ENCODE data around the gene MYO5A. TPM values are rescaled to one million over a fixed set of nuclear protein-coding genes. Genes with fewer than 3 reads are reported as not detected.

The MYO5A gene
- total RNA-seq, 1 experiment from 2014 or later, result 29.2 TPM

DNA sequence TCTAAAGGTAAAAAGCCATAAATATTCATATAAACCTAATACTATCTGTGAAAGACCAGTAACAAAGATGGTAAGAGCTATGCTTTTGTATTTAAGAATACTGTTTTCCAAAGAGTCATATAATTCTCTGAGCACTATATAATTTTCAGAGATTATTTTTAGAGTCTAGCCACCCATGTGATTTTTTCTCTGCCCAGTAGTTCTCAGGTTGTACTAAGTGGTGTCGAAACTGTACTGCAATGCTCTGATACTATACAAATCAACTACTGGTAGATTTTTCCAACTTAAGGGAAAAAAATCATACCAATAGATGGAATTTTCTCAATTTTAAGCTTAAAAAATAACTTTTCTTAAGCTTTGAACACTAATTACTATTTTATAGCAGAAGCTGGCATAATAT is 104.8 kb downstream of the MYO5A start:
- POLR2A ChIA-PET, result no interaction called here
- H3K4me1 Mint-ChIP-seq, result no peaks in the 10 kb centered on the region
- TF ChIP-seq RELA (CRISPR knock-in tag; IDR thresholded peaks at IDR 0.05; ENCODE audit: borderline replicate concordance) (no peak), OVOL2 (CRISPR knock-in tag; IDR thresholded peaks at IDR 0.05; ENCODE audit: borderline replicate concordance) (no peak), TEAD1 (CRISPR knock-in tag; IDR thresholded peaks at IDR 0.05) (no peak), ZNF425 (CRISPR knock-in tag; conservative IDR thresholded peaks at IDR 0.05) (no peak), NR1H2 (CRISPR knock-in tag; IDR thresholded peaks at IDR 0.05) (no peak), NFE2L1 (CRISPR knock-in tag; IDR thresholded peaks at IDR 0.05) (no peak), CREM (CRISPR knock-in tag; IDR thresholded peaks at IDR 0.05) (no peak), GTF2I (CRISPR knock-in tag; conservative IDR thresholded peaks at IDR 0.05) (no peak), ZNF138 (CRISPR knock-in tag; conservative IDR thresholded peaks at IDR 0.05) (no peak), ZNF219 (CRISPR knock-in tag; IDR thresholded peaks at IDR 0.05; ENCODE audit: borderline replicate concordance) (no peak), FOXJ3 (CRISPR knock-in tag; IDR thresholded peaks at IDR 0.05; ENCODE audit: borderline replicate concordance) (no peak), SOX15 (CRISPR knock-in tag; IDR thresholded peaks at IDR 0.05) (no peak), MYBL2 (CRISPR knock-in tag; IDR thresholded peaks at IDR 0.05) (no peak), MXD4 (CRISPR knock-in tag; IDR thresholded peaks at IDR 0.05; ENCODE audit: borderline replicate concordance) (no peak), ZNF263 (CRISPR knock-in tag; IDR thresholded peaks at IDR 0.05; ENCODE audit: low read depth) (no peak)
- TF ChIP-seq, protein P1, sequence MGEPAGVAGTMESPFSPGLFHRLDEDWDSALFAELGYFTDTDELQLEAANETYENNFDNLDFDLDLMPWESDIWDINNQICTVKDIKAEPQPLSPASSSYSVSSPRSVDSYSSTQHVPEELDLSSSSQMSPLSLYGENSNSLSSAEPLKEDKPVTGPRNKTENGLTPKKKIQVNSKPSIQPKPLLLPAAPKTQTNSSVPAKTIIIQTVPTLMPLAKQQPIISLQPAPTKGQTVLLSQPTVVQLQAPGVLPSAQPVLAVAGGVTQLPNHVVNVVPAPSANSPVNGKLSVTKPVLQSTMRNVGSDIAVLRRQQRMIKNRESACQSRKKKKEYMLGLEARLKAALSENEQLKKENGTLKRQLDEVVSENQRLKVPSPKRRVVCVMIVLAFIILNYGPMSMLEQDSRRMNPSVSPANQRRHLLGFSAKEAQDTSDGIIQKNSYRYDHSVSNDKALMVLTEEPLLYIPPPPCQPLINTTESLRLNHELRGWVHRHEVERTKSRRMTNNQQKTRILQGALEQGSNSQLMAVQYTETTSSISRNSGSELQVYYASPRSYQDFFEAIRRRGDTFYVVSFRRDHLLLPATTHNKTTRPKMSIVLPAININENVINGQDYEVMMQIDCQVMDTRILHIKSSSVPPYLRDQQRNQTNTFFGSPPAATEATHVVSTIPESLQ (CRISPR knock-in tag; IDR thresholded peaks at IDR 0.05), result no peak
- TF ChIP-seq, protein P2, sequence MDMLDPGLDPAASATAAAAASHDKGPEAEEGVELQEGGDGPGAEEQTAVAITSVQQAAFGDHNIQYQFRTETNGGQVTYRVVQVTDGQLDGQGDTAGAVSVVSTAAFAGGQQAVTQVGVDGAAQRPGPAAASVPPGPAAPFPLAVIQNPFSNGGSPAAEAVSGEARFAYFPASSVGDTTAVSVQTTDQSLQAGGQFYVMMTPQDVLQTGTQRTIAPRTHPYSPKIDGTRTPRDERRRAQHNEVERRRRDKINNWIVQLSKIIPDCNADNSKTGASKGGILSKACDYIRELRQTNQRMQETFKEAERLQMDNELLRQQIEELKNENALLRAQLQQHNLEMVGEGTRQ (CRISPR knock-in tag; IDR thresholded peaks at IDR 0.05), result no peak
- TF ChIP-seq, protein P3, sequence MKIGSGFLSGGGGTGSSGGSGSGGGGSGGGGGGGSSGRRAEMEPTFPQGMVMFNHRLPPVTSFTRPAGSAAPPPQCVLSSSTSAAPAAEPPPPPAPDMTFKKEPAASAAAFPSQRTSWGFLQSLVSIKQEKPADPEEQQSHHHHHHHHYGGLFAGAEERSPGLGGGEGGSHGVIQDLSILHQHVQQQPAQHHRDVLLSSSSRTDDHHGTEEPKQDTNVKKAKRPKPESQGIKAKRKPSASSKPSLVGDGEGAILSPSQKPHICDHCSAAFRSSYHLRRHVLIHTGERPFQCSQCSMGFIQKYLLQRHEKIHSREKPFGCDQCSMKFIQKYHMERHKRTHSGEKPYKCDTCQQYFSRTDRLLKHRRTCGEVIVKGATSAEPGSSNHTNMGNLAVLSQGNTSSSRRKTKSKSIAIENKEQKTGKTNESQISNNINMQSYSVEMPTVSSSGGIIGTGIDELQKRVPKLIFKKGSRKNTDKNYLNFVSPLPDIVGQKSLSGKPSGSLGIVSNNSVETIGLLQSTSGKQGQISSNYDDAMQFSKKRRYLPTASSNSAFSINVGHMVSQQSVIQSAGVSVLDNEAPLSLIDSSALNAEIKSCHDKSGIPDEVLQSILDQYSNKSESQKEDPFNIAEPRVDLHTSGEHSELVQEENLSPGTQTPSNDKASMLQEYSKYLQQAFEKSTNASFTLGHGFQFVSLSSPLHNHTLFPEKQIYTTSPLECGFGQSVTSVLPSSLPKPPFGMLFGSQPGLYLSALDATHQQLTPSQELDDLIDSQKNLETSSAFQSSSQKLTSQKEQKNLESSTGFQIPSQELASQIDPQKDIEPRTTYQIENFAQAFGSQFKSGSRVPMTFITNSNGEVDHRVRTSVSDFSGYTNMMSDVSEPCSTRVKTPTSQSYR (CRISPR knock-in tag; IDR thresholded peaks at IDR 0.05), result no peak
- CTCF ChIA-PET, result no interaction called here
- no peaks in the 10 kb centered on the region for H3K27me3 Mint-ChIP-seq (ENCODE audit: low read depth)
- DNase-seq (ENCODE audit: low spot score) (no peak), ATAC-seq (no peak)
- no peaks in the 10 kb centered on the region for H3K9me3 Mint-ChIP-seq
- H3K27ac Mint-ChIP-seq, result no peak overlapping the region
- 0 out of 2 replicates have a peak, but pooled peaks cover 3% of the 10 kb centered on the region for H3K36me3 Mint-ChIP-seq
- H3K4me3 Mint-ChIP-seq, result no peak overlapping the region

DNA sequence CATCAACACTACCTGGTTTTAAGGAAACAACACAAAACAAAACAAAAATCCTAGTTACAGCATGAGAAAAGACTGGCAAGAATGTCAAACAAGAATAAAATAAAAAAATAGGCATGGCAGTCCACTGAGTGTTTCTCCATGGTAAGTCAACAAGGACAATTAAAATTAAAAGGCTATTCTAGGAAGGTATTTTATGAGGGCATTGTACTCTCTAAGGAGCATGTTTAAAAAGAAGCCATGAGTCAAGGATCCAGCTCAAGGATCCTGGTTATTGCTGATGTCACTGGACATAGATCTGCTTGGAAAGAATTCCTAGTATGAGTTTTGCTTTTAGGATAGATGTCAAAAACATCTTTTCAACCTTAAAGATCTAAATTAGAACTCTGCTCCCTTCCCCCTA is 106.7 kb downstream of the MYO5A start:
- Mint-ChIP-seq H3K4me3 (no peak overlapping the region), H3K27me3 (ENCODE audit: low read depth) (no peaks in the 10 kb centered on the region), H3K9me3 (no peaks in the 10 kb centered on the region), H3K27ac (no peak overlapping the region), H3K4me1 (no peaks in the 10 kb centered on the region), H3K36me3 (0 out of 2 replicates have a peak, but pooled peaks cover 3% of the 10 kb centered on the region)
- ATAC-seq (no peak), DNase-seq (ENCODE audit: low spot score) (no peak)
- CTCF ChIA-PET, result no interaction called here
- POLR2A ChIA-PET, result no interaction called here
- TF ChIP-seq ZNF219 (CRISPR knock-in tag; IDR thresholded peaks at IDR 0.05; ENCODE audit: borderline replicate concordance), result no peak
- TF ChIP-seq SP1 (CRISPR knock-in tag; conservative IDR thresholded peaks at IDR 0.05), result no peak
- no peak for TF ChIP-seq ZNF416 (CRISPR knock-in tag; IDR thresholded peaks at IDR 0.05)
- TF ChIP-seq ZNF512 (CRISPR knock-in tag; IDR thresholded peaks at IDR 0.05; ENCODE audit: borderline replicate concordance), result no peak
- TF ChIP-seq JUN (CRISPR knock-in tag; IDR thresholded peaks at IDR 0.05), result no peak
- TF ChIP-seq, protein P4, sequence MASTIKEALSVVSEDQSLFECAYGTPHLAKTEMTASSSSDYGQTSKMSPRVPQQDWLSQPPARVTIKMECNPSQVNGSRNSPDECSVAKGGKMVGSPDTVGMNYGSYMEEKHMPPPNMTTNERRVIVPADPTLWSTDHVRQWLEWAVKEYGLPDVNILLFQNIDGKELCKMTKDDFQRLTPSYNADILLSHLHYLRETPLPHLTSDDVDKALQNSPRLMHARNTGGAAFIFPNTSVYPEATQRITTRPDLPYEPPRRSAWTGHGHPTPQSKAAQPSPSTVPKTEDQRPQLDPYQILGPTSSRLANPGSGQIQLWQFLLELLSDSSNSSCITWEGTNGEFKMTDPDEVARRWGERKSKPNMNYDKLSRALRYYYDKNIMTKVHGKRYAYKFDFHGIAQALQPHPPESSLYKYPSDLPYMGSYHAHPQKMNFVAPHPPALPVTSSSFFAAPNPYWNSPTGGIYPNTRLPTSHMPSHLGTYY (CRISPR knock-in tag; IDR thresholded peaks at IDR 0.05), result no peak
- TF ChIP-seq NR2C2 (CRISPR knock-in tag; IDR thresholded peaks at IDR 0.05), result no peak
- TF ChIP-seq ZNF671 (CRISPR knock-in tag; IDR thresholded peaks at IDR 0.05), result no peak
